HEK293 (cell line): ENCODE results near the gene SLC16A10.

Experiments used
- CTCF ChIA-PET: fragments of 350-600 bp; formaldehyde crosslinking; extraction: SDS; loops from one replicate; lab custom pipeline; 2021; ENCODE audit warnings: antibody characterized with exemption; lab: Yijun Ruan, JAX
- POLR2A ChIA-PET: fragments of 300-600 bp; formaldehyde crosslinking; extraction: SDS; loops from one replicate; lab custom pipeline; 2020; ENCODE audit warnings: antibody characterized with exemption, inconsistent platforms; lab: Yijun Ruan, JAX
- H3K27ac ChIP-seq: fragments of 200-500 bp; sonication (Bioruptor generic); 2 replicates; pipeline ENCODE4 v1.5.1; 2014; ENCODE audit warnings: low read depth, low read length, control low read depth, inconsistent platforms; ENCODE audit errors: extremely low read depth
- H3K36me3 ChIP-seq, 2 experiments: fragments of 200-500 bp in 1 of 2; sonication (Bioruptor generic) in 1 of 2; 1 replicate in 1 of 2; 2 replicates in 1 of 2; pipeline ENCODE4 v1.5.1; 2014 to 2017; ENCODE audit warnings: inconsistent platforms in 2 of 2, low read length in 2 of 2; ENCODE audit not compliant: control insufficient read depth in 2 of 2, insufficient read depth in 1 of 2
- H3K4me1 ChIP-seq: fragments of 200-500 bp; sonication (Bioruptor generic); 2 replicates; pipeline ENCODE4 v1.5.1; 2014; ENCODE audit warnings: mild to moderate bottlenecking, low read length, inconsistent platforms; ENCODE audit not compliant: control insufficient read depth, insufficient read depth
- H3K4me3 ChIP-seq: 2 replicates; pipeline ENCODE4 v1.5.1; 2011; ENCODE audit warnings: low read depth, mild to moderate bottlenecking, control low read depth, low read length, moderate library complexity
- H3K9me3 ChIP-seq: fragments of 200-500 bp; sonication (Bioruptor generic); 2 replicates; pipeline ENCODE4 v1.5.1; 2014; ENCODE audit warnings: low read depth, low read length, inconsistent platforms; ENCODE audit not compliant: control insufficient read depth, insufficient read depth
- KLF9 ChIP-seq: fragments of 450-650 bp; formaldehyde crosslinking; IDR thresholded peaks from 2 replicates; pipeline ENCODE4 v1.5.1; 2016; ENCODE audit warnings: missing biosample characterization, missing genetic modification characterization, low read depth
- ZBTB20 ChIP-seq: fragments of 450-650 bp; formaldehyde crosslinking; IDR thresholded peaks from 2 replicates; pipeline ENCODE4 v1.5.1; 2016; ENCODE audit warnings: missing biosample characterization, missing genetic modification characterization
- ZEB2 ChIP-seq: fragments of 450-650 bp; formaldehyde crosslinking; IDR thresholded peaks from 2 replicates; pipeline ENCODE4 v1.5.1; 2016; ENCODE audit warnings: missing biosample characterization, missing genetic modification characterization
- ZFHX2 ChIP-seq: fragments of 450-650 bp; formaldehyde crosslinking; conservative IDR thresholded peaks from 2 replicates; pipeline ENCODE4 v1.5.1; 2016; ENCODE audit warnings: missing biosample characterization, missing genetic modification characterization
- ZFP3 ChIP-seq: fragments of 450-650 bp; formaldehyde crosslinking; IDR thresholded peaks from 2 replicates; pipeline ENCODE4 v1.5.1; 2016; ENCODE audit warnings: low read depth, missing biosample characterization, missing genetic modification characterization
- ZNF169 ChIP-seq: fragments of 450-650 bp; formaldehyde crosslinking; IDR thresholded peaks from 2 replicates; pipeline ENCODE4 v1.5.1; 2016; ENCODE audit warnings: missing biosample characterization, missing genetic modification characterization
- ZNF174 ChIP-seq: fragments of 450-650 bp; formaldehyde crosslinking; IDR thresholded peaks from 2 replicates; pipeline ENCODE4 v1.5.0; 2017; ENCODE audit warnings: missing biosample characterization, mild to moderate bottlenecking, missing genetic modification characterization
- ZNF248 ChIP-seq: fragments of 450-650 bp; formaldehyde crosslinking; IDR thresholded peaks from 2 replicates; pipeline ENCODE4 v1.5.1; 2017; ENCODE audit warnings: missing biosample characterization, missing genetic modification characterization
- ZNF292 ChIP-seq: fragments of 450-650 bp; formaldehyde crosslinking; IDR thresholded peaks from 2 replicates; pipeline ENCODE4 v1.5.1; 2016; ENCODE audit warnings: low read depth, missing biosample characterization, missing genetic modification characterization, borderline replicate concordance
- ZNF335 ChIP-seq: fragments of 450-650 bp; formaldehyde crosslinking; conservative IDR thresholded peaks from 2 replicates; pipeline ENCODE4 v1.5.1; 2016; ENCODE audit warnings: missing biosample characterization, missing genetic modification characterization
- ZNF350 ChIP-seq: fragments of 450-650 bp; formaldehyde crosslinking; IDR thresholded peaks from 2 replicates; pipeline ENCODE4 v1.5.0; 2017; ENCODE audit warnings: missing biosample characterization, mild to moderate bottlenecking, missing genetic modification characterization
- ZNF366 ChIP-seq: fragments of 450-650 bp; formaldehyde crosslinking; conservative IDR thresholded peaks from 2 replicates; pipeline ENCODE4 v1.5.1; 2016; ENCODE audit warnings: missing biosample characterization, missing genetic modification characterization
- ZNF416 ChIP-seq: fragments of 450-650 bp; formaldehyde crosslinking; IDR thresholded peaks from 2 replicates; pipeline ENCODE4 v1.5.1; 2016; ENCODE audit warnings: missing biosample characterization, missing genetic modification characterization
- ZNF433 ChIP-seq: fragments of 450-650 bp; formaldehyde crosslinking; IDR thresholded peaks from 2 replicates; pipeline ENCODE4 v1.5.1; 2016; ENCODE audit warnings: missing biosample characterization, missing genetic modification characterization, low read depth
- ZNF514 ChIP-seq: fragments of 450-650 bp; formaldehyde crosslinking; IDR thresholded peaks from 2 replicates; pipeline ENCODE4 v1.5.1; 2016; ENCODE audit warnings: missing biosample characterization, missing genetic modification characterization
- ZNF521 ChIP-seq: fragments of 450-650 bp; formaldehyde crosslinking; IDR thresholded peaks from 2 replicates; pipeline ENCODE4 v1.5.1; 2017; ENCODE audit warnings: missing biosample characterization, mild to moderate bottlenecking, missing genetic modification characterization
- ZNF558 ChIP-seq: fragments of 450-650 bp; formaldehyde crosslinking; IDR thresholded peaks from 2 replicates; pipeline ENCODE4 v1.5.1; 2016; ENCODE audit warnings: missing biosample characterization, missing genetic modification characterization
- ZNF561 ChIP-seq: fragments of 450-650 bp; IDR thresholded peaks from 2 replicates; pipeline ENCODE4 v1.5.1; 2018; ENCODE audit warnings: missing biosample characterization, missing genetic modification characterization, borderline replicate concordance
- ZNF664 ChIP-seq: fragments of 450-650 bp; formaldehyde crosslinking; IDR thresholded peaks from 2 replicates; pipeline ENCODE4 v1.5.1; 2016; ENCODE audit warnings: missing biosample characterization, missing genetic modification characterization
- ZSCAN30 ChIP-seq: fragments of 450-650 bp; IDR thresholded peaks from 2 replicates; pipeline ENCODE4 v1.5.1; 2018; ENCODE audit warnings: missing biosample characterization, mild to moderate bottlenecking, missing genetic modification characterization, moderate library complexity
- TF ChIP-seq, protein P1 (sequence below): fragments of 450-650 bp; formaldehyde crosslinking; IDR thresholded peaks from 2 replicates; pipeline ENCODE4 v1.5.1; 2017; ENCODE audit warnings: missing biosample characterization, missing genetic modification characterization
- TF ChIP-seq, protein P2 (sequence below): fragments of 450-650 bp; formaldehyde crosslinking; conservative IDR thresholded peaks from 2 replicates; pipeline ENCODE4 v1.5.1; 2016; ENCODE audit warnings: low read depth, missing biosample characterization, missing genetic modification characterization
- TF ChIP-seq, protein P3 (sequence below): fragments of 450-650 bp; formaldehyde crosslinking; IDR thresholded peaks from 2 replicates; pipeline ENCODE4 v1.5.1; 2017; ENCODE audit warnings: missing biosample characterization, missing genetic modification characterization
- TF ChIP-seq, protein P4 (sequence below): fragments of 450-650 bp; formaldehyde crosslinking; IDR thresholded peaks from 2 replicates; pipeline ENCODE4 v1.5.1; 2016; ENCODE audit warnings: missing biosample characterization, missing genetic modification characterization

SLC16A10 gene

DNA sequence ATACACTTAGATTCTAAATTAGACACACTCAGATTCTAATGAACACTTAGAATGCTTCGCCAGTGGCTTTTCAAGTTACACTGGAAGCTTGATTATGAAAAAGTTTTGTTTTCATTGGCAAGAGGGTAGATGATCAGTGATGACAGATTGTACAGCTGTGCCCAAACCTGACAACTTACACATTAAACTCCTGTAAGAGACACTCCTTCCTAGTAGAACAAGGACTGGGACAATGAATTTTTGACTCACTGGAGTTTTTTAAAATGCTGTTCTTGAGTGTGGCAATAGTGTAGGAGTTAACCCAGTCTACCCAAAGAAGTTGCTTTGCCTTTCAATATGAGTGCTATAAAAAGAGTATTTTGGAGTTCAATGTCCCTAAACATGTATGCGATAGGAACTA lies 140.8 kb downstream of the SLC16A10 start:
- H3K36me3 ChIP-seq = no peaks in the 10 kb centered on the region; a peak in 1 of 3 replicates
- H3K4me3 ChIP-seq = no peak overlapping the region
- H3K27ac ChIP-seq = no peak overlapping the region
- no peaks in the 10 kb centered on the region for H3K9me3 ChIP-seq
- ChIA-PET CTCF (interaction anchor here (0.9 to 1.8 kb wide), 2 partner anchors 10 to 31 kb away, joined by 4 to 6 read pairs; a partner anchor contains a TSS), POLR2A (no interaction called here)
- peaks cover 10% of the 10 kb centered on the region for H3K4me1 ChIP-seq
- TF ChIP-seq ZNF514 (no peak), ZNF521 (tag by site-specific recombination) (no peak), ZNF292 (tag by site-specific recombination) (no peak), ZNF416 (tag by site-specific recombination) (no peak), KLF9 (tag by site-specific recombination) (no peak), ZFP3 (no peak)
- TF ChIP-seq, protein P1, sequence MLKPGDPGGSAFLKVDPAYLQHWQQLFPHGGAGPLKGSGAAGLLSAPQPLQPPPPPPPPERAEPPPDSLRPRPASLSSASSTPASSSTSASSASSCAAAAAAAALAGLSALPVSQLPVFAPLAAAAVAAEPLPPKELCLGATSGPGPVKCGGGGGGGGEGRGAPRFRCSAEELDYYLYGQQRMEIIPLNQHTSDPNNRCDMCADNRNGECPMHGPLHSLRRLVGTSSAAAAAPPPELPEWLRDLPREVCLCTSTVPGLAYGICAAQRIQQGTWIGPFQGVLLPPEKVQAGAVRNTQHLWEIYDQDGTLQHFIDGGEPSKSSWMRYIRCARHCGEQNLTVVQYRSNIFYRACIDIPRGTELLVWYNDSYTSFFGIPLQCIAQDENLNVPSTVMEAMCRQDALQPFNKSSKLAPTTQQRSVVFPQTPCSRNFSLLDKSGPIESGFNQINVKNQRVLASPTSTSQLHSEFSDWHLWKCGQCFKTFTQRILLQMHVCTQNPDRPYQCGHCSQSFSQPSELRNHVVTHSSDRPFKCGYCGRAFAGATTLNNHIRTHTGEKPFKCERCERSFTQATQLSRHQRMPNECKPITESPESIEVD (tag by site-specific recombination) = peak; percentile 45; the same call in 1 of the 2 replicates

DNA sequence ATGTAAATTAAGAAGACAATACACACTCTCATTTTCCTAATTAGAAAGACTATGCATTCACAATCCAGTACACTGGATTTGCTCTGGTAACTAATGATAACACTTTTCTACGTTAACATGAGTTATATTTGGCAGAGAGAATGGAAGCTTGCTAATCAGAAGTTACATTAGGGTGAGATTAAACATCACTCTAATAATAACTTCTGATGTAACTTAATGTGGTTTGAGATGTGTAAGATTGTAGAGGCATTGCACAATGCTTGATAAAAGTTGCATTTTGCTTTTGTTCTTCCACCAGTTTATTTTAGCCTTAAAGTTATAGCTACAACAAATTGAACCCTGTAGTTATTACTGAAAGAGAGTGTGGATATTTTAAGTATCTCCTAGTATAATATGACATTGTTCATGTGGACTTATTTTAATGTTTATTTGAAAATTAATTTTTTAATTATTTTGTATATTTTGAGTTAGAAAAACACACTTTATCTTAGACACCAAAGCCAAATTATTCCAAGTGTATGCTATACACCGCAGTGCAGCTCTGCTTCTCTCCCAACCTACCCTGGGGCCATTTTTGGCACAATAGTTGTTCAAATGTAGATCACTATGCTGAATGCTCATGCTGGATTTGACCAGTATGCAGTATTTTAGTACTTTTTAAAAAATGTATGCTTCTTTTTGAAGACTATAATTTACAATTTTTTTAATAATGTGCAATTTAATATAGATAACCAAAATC lies 143.2 kb downstream of the SLC16A10 start:
- Histone ChIP-seq H3K4me1 (peaks cover 10% of the 10 kb centered on the region), H3K9me3 (no peaks in the 10 kb centered on the region), H3K27ac (no peak overlapping the region), H3K36me3 (no peaks in the 10 kb centered on the region; a peak in 1 of 3 replicates), H3K4me3 (no peak overlapping the region)
- ChIA-PET POLR2A (no interaction called here), CTCF (interaction anchor here (0.6 to 0.8 kb wide), 5 partner anchors 64 to 950 kb away, joined by 3 to 5 read pairs (median 3); no protein-coding TSS in a partner anchor)
- TF ChIP-seq ZSCAN30 (no peak), ZNF433 (tag by site-specific recombination) (no peak), ZBTB20 (no peak), ZNF561 (tag by site-specific recombination) (no peak), ZNF174 (tag by site-specific recombination) (0 out of 2 replicates have a peak, but pooled peaks have one; percentile 57), ZNF366 (tag by site-specific recombination) (0 out of 2 replicates have a peak, but pooled peaks have one; percentile 41), ZNF664 (tag by site-specific recombination) (no peak), ZFHX2 (tag by site-specific recombination) (no peak), ZNF248 (no peak), ZNF350 (0 out of 2 replicates have a peak, but pooled peaks have one; percentile 17), ZNF169 (tag by site-specific recombination) (no peak), ZEB2 (tag by site-specific recombination) (peak; percentile 38; the same call in 1 of the 2 replicates), ZNF335 (tag by site-specific recombination) (peak; percentile 48; the same call in 1 of the 2 replicates), ZNF558 (0 out of 2 replicates have a peak, but pooled peaks have one; percentile 36)
- TF ChIP-seq, protein P2, sequence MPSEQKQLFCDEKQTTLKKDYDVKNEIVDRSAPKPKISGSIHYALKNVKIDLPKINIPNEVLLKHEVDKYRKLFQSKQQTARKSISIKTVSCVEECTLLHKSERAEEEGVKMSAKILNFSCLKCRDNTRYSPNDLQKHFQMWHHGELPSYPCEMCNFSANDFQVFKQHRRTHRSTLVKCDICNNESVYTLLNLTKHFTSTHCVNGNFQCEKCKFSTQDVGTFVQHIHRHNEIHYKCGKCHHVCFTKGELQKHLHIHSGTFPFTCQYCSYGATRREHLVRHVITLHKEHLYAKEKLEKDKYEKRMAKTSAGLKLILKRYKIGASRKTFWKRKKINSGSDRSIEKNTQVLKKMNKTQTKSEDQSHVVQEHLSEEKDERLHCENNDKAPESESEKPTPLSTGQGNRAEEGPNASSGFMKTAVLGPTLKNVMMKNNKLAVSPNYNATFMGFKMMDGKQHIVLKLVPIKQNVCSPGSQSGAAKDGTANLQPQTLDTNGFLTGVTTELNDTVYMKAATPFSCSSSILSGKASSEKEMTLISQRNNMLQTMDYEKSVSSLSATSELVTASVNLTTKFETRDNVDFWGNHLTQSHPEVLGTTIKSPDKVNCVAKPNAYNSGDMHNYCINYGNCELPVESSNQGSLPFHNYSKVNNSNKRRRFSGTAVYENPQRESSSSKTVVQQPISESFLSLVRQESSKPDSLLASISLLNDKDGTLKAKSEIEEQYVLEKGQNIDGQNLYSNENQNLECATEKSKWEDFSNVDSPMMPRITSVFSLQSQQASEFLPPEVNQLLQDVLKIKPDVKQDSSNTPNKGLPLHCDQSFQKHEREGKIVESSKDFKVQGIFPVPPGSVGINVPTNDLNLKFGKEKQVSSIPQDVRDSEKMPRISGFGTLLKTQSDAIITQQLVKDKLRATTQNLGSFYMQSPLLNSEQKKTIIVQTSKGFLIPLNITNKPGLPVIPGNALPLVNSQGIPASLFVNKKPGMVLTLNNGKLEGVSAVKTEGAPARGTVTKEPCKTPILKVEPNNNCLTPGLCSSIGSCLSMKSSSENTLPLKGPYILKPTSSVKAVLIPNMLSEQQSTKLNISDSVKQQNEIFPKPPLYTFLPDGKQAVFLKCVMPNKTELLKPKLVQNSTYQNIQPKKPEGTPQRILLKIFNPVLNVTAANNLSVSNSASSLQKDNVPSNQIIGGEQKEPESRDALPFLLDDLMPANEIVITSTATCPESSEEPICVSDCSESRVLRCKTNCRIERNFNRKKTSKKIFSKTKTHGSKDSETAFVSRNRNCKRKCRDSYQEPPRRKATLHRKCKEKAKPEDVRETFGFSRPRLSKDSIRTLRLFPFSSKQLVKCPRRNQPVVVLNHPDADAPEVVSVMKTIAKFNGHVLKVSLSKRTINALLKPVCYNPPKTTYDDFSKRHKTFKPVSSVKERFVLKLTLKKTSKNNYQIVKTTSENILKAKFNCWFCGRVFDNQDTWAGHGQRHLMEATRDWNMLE (tag by site-specific recombination) = 0 out of 2 replicates have a peak, but pooled peaks have one; percentile 20
- TF ChIP-seq, protein P3, sequence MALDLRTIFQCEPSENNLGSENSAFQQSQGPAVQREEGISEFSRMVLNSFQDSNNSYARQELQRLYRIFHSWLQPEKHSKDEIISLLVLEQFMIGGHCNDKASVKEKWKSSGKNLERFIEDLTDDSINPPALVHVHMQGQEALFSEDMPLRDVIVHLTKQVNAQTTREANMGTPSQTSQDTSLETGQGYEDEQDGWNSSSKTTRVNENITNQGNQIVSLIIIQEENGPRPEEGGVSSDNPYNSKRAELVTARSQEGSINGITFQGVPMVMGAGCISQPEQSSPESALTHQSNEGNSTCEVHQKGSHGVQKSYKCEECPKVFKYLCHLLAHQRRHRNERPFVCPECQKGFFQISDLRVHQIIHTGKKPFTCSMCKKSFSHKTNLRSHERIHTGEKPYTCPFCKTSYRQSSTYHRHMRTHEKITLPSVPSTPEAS = no peak
- TF ChIP-seq, protein P4, sequence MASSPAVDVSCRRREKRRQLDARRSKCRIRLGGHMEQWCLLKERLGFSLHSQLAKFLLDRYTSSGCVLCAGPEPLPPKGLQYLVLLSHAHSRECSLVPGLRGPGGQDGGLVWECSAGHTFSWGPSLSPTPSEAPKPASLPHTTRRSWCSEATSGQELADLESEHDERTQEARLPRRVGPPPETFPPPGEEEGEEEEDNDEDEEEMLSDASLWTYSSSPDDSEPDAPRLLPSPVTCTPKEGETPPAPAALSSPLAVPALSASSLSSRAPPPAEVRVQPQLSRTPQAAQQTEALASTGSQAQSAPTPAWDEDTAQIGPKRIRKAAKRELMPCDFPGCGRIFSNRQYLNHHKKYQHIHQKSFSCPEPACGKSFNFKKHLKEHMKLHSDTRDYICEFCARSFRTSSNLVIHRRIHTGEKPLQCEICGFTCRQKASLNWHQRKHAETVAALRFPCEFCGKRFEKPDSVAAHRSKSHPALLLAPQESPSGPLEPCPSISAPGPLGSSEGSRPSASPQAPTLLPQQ (tag by site-specific recombination) = peak; percentile 48
